ENCODE data around the gene FGFR2.

FGFR2 gene

DNA sequence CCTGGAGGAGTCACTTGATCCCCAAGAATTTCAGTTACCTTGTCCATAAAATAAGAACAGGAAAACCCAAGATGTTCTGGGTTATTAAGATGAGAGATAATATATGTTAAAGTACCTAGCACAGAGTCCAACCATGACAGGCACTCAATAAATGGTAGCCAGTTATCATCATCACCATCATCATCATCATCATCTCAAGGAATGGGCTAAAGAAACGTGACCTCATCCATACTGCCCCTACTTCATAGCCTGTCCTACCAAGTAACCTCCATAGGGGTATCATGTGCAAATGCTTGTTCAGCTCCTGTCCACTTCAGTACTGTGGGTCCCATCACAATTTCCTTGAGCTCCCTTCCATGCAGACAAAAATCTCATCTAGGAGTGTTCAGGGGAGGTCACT is 14.4 kb downstream of the FGFR2 start:
- Histone ChIP-seq H3K4me1 (ENCODE audit: insufficient read depth, low read length) (peaks cover 25% of the 10 kb centered on the region), H3K9me3 (ENCODE audit: control insufficient read depth, insufficient read depth, low read length) (no peaks in the 10 kb centered on the region), H3K9ac (ENCODE audit: low read depth, low read length) (no peak overlapping the region), H3K36me3 (ENCODE audit: insufficient read depth, low read length) (no peaks in the 10 kb centered on the region; the same call in 1 of the 2 replicates)

DNA sequence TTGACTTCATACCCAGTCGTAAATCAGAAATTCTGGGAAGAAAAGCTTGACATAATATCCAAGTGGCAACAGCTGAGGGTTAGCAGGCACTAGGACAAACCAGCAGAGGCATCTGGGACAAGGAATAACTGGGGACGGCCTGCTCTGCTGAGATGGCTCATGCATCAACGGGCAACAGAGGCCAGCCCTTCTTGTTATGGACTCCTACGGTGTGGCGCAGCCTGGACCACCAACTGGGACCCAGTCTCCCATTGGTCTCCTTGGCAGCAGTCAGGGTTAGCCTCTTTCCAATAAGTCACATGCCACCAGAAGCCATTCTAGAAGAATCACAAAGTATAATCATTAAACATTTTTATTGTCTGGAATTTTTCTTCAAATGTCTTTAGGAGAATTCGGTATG is 15.0 kb downstream of the FGFR2 start:
- Histone ChIP-seq H3K4me1 (ENCODE audit: insufficient read depth, low read length) (peaks cover 31% of the 10 kb centered on the region), H3K9me3 (ENCODE audit: control insufficient read depth, insufficient read depth, low read length) (no peaks in the 10 kb centered on the region), H3K36me3 (ENCODE audit: insufficient read depth, low read length) (no peaks in the 10 kb centered on the region; the same call in 1 of the 2 replicates), H3K9ac (ENCODE audit: low read depth, low read length) (no peak overlapping the region)

DNA sequence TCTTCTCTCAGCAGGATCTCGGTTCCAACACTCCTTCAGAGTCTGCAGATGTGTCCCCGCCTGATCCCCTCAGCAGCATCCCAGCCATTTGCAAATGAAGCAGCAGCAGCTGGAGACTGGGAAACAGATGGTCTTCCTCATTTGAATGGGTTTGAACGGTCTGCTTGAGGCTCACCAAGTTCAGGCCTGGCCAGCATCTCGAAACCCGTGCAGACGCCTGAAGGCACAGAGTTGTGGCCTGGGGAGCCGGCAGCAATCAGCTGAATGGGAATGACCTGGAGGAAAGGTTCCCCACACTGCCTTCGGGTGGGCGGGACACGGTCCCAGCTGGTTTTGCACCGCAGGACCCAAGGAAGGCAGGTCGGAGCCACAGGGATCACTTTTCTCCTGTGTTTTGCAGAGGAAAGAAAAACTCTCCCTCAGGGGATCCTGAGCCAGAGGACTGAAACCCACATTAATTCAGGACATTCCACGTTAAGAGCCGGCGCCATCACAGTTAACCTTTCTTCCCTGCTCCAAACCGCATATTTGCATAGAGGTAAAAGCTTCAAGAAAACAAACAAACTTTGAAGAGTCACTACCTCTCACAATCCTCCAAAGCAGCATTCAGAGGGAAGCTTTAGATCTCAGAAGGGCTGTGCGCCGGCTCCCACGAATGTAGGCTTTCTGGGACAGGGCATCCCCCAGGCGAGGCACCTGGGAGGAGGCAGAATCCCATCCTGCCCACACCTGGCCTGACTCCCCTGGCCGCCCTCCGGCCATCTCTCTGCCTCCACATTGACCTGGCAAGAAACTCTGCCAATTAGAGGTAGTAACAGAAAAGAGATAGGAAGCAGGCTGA is 17.7 kb downstream of the FGFR2 start:
- Histone ChIP-seq H3K4me1 (ENCODE audit: insufficient read depth, low read length) (peaks cover 47% of the 10 kb centered on the region), H3K9ac (ENCODE audit: low read depth, low read length) (0 out of 2 replicates have a peak overlapping the region, but pooled peaks have one; percentile 6)

DNA sequence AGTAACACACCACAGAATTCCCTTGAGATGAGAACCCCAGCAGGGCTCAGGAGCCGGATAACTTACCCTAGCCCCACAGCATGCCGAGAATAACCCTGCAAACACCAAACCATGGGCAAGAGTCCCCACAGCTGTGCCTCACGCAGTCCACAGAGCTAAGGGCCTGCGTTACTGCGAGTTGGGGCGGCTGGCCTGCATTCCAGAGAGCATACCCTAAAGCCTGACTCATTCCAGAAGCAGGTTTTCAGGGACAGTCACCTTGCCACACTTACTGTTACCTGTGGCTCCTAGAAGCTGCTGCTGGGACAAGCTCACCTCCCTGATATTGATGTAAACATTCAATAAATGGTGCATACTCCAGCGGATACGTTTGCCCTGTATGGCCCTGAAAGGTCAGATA is 18.6 kb downstream of the FGFR2 start:
- Histone ChIP-seq H3K9ac (ENCODE audit: low read depth, low read length) (no peak overlapping the region), H3K9me3 (ENCODE audit: control insufficient read depth, insufficient read depth, low read length) (no peaks in the 10 kb centered on the region), H3K36me3 (ENCODE audit: insufficient read depth, low read length) (no peaks in the 10 kb centered on the region), H3K4me1 (ENCODE audit: insufficient read depth, low read length) (peaks cover 54% of the 10 kb centered on the region)

More for the DNA sequence above, 17.7 kb downstream of the FGFR2 start:
- H3K9me3 ChIP-seq (ENCODE audit: control insufficient read depth, insufficient read depth, low read length) = no peaks in the 10 kb centered on the region
- H3K36me3 ChIP-seq (ENCODE audit: insufficient read depth, low read length) = no peaks in the 10 kb centered on the region

DNA sequence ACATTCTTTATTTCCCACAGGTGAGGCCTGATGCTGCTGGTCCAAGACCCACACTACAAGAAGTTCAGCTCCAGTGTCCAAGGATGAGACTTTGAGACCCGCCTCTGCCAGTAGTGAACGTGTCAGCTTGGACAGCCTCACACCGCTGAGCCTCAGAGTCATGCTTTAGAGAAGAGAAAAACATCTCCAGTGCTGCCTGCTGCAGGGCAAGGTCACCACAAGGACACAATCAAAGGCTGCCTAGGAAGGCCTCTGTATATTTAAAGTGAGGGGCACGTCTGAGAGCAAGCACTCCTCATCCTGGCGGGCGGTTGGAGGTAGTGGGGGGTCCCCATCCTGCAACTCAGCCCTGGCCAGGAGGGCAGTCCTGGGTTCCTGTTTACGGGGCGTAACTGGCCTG is 19.3 kb downstream of the FGFR2 start:
- peaks cover 56% of the 10 kb centered on the region for H3K4me1 ChIP-seq (ENCODE audit: insufficient read depth, low read length)
- H3K36me3 ChIP-seq (ENCODE audit: insufficient read depth, low read length) = no peaks in the 10 kb centered on the region
- H3K9ac ChIP-seq (ENCODE audit: low read depth, low read length) = no peak overlapping the region
- H3K9me3 ChIP-seq (ENCODE audit: control insufficient read depth, insufficient read depth, low read length) = no peaks in the 10 kb centered on the region

DNA sequence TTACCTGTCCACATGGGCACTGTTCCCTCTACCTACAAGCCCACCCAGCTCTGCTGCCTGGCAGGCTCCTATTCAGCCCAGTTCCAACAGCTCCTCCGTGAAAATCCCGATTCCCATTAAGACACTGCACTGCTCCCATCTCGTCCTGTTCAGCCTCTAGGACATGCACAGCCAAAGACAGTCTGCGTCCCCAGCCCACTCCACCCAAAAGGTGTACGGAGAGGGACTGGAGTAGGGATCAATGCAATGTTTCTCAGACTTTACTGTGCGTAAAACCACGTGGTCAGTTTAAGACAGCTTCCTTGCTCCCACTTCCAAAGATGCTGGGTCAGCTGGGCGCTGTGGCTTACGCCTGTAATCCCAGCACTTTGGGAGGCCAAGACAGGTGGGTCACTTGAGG is 19.9 kb downstream of the FGFR2 start:
- Histone ChIP-seq H3K36me3 (ENCODE audit: insufficient read depth, low read length) (no peaks in the 10 kb centered on the region), H3K9ac (ENCODE audit: low read depth, low read length) (no peak overlapping the region), H3K4me1 (ENCODE audit: insufficient read depth, low read length) (peaks cover 62% of the 10 kb centered on the region), H3K9me3 (ENCODE audit: control insufficient read depth, insufficient read depth, low read length) (no peaks in the 10 kb centered on the region)

DNA sequence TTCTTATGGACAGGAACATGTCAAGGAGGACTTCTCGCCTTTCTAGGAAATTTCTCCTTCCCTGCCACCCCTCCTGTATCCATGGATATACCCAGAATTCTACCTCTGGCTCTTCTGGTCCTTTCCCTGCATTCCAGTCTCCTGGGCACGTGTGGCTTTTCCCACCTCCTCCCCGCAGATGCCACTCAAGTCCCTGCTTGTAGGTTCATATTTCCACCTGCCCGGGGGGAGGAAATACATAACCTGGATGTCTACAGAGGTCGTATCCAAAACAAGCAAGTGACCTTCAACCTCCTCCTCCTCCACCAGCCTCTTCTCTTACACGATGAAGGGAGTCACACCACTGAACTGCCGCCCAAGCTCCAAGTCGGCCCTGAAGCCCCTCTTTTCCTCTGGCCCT is 20.7 kb downstream of the FGFR2 start:
- Histone ChIP-seq H3K4me1 (ENCODE audit: insufficient read depth, low read length) (peaks cover 64% of the 10 kb centered on the region), H3K9me3 (ENCODE audit: control insufficient read depth, insufficient read depth, low read length) (no peaks in the 10 kb centered on the region), H3K36me3 (ENCODE audit: insufficient read depth, low read length) (no peaks in the 10 kb centered on the region), H3K9ac (ENCODE audit: low read depth, low read length) (no peak overlapping the region)

DNA sequence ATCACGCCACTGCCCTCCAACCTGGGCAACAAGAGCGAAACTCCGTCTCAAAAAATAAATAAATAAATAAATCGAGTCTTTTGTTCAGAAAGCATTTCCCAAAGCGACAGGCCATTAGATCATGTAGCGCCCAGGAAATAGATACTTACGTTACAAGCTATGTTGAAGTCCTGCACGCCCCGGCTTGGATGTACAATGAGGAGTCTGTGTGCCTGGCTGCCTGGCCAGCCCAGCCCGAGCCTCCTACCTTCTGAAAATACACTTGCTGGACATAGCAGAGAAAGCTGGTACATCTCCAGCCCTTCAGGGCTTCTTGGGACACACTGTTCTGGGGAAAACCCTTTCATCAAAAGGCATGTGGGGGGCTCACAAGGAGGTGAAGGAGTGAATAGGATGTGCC is 22.1 kb downstream of the FGFR2 start:
- peaks cover 60% of the 10 kb centered on the region for H3K4me1 ChIP-seq (ENCODE audit: insufficient read depth, low read length)
- H3K9me3 ChIP-seq (ENCODE audit: control insufficient read depth, insufficient read depth, low read length) = no peaks in the 10 kb centered on the region
- no peak overlapping the region for H3K9ac ChIP-seq (ENCODE audit: low read depth, low read length)
- no peaks in the 10 kb centered on the region for H3K36me3 ChIP-seq (ENCODE audit: insufficient read depth, low read length)

DNA sequence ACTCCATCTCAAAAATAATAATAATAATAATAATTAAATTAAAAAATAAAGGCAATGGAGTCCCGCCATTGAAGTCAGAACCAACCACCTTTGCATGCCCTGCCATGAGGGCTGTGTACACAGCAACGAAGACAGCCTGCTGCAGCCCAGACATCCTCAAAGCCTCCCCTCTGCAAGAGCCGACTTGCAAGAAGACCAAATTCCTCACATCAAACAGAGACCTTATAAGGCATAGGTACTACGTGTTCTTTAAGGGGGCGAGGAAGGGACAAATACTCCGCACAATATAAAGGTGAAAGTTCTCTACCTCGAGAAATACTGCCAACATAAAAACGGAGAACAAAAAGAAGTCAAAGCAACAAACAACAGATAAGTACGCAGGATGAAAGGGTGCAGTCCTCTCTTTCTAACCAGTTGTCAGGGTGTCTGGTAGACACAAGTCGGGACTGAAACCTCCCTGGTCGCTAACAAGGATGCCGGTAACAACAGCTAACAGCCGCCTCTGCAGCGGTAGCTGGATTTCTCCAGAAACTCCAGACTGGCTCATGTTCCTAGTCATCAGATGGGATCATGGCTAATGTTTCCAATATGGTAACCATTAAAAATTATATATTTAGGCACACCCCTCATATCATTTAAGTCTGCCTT is 23.6 kb downstream of the FGFR2 start:
- Histone ChIP-seq H3K9ac (ENCODE audit: low read depth, low read length) (no peak overlapping the region), H3K36me3 (ENCODE audit: insufficient read depth, low read length) (no peaks in the 10 kb centered on the region), H3K9me3 (ENCODE audit: control insufficient read depth, insufficient read depth, low read length) (no peaks in the 10 kb centered on the region), H3K4me1 (ENCODE audit: insufficient read depth, low read length) (peaks cover 63% of the 10 kb centered on the region)

DNA sequence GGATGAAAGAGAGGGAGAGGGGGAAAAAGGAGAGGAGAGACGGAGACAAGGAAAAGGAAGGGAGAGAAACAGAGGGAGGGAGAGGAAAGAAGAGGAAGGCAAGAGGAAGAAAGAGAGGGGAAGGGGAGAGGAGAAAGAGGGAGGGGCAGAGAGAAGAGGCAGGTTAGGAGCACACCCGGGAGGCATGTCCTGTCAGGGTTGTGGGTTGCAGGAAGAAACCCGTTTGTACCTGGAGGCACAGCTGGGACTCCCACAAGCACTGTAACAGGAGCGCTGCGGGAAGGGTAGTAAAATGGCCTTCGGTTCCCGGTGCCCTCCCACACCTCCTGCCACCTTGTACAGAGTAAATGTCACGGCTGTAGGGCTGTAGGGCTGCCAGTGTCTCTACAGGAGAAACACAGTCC is 24.7 kb downstream of the FGFR2 start:
- Histone ChIP-seq H3K9me3 (ENCODE audit: control insufficient read depth, insufficient read depth, low read length) (no peaks in the 10 kb centered on the region), H3K9ac (ENCODE audit: low read depth, low read length) (no peak overlapping the region), H3K4me1 (ENCODE audit: insufficient read depth, low read length) (peaks cover 52% of the 10 kb centered on the region), H3K36me3 (ENCODE audit: insufficient read depth, low read length) (no peaks in the 10 kb centered on the region)

DNA sequence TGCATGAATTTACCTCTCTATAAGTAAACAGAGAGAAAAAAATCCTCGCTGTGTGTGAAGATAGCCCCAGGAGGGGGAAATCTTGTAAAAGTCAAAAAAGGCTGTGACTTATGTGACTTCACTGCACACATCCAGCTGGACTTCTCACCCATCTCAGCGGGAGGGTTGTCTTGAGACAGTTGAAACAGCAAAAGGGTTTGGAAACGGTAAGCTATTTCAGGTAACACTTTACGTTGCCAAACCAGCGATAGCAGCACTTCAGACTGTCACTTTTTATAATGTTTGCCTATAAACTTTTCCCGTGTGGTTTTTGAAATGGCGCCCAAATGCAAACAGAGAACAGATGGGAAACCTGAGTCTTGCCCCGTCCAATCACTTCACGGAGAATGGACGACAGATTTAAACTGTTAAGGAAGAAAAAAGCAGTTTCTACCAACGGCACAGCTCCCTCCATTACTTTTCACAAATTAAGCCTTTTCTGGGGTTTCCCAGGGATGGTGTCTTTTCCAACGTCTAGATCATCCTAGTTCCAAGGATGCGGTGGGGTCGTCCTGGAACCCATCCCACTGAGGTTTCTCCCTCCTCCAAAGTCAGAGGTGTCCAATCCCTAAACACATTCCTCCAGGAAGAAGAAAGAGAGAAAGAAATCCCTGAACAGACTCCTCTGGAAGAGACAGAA is 25.2 kb downstream of the FGFR2 start:
- peaks cover 47% of the 10 kb centered on the region for H3K4me1 ChIP-seq (ENCODE audit: insufficient read depth, low read length)
- no peaks in the 10 kb centered on the region for H3K36me3 ChIP-seq (ENCODE audit: insufficient read depth, low read length)
- H3K9me3 ChIP-seq (ENCODE audit: control insufficient read depth, insufficient read depth, low read length) = no peaks in the 10 kb centered on the region
- no peak overlapping the region for H3K9ac ChIP-seq (ENCODE audit: low read depth, low read length)

DNA sequence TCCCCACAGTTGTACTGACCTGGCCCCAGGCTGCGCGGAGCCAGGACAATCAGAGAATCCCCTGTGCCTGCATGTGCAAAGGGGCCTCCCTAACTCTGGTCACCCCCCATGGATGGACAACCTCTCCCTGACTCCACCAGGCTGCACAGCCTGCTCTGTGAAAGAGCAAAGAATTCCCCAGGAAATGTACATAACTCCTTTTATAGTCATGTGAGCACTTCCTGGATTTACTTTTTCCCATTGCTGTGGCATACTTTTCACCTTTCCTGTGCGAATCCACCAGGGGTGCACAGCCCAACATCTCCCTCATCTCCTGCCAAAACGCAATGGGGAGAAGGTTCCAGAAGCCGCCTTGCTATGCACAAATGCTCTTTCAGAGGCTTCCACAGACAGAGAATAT is 27.9 kb downstream of the FGFR2 start:
- H3K36me3 ChIP-seq (ENCODE audit: insufficient read depth, low read length) = peaks cover 2% of the 10 kb centered on the region; the same call in 1 of the 2 replicates
- peaks cover 36% of the 10 kb centered on the region for H3K4me1 ChIP-seq (ENCODE audit: insufficient read depth, low read length)
- H3K9ac ChIP-seq (ENCODE audit: low read depth, low read length) = no peak overlapping the region
- H3K9me3 ChIP-seq (ENCODE audit: control insufficient read depth, insufficient read depth, low read length) = no peaks in the 10 kb centered on the region

DNA sequence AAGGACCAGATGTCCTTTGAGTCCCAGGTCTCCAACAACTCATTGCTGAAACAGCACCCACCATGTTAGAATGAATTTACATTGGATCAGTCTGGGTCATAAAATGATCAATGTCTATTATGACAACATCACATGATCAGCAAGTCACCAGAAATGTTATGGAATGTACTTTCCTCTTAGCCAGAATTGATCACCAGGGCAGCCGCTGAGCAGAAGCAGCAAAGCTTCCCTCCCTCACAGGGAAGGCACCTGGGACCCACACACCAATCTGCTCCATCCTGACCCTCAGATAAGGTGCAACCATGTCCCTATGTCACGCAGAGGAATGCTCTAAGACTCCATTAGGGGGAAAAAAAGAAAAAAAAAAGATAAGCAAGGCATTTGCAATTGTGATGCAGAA is 30.0 kb downstream of the FGFR2 start:
- Histone ChIP-seq H3K4me1 (ENCODE audit: insufficient read depth, low read length) (peaks cover 21% of the 10 kb centered on the region), H3K9me3 (ENCODE audit: control insufficient read depth, insufficient read depth, low read length) (no peaks in the 10 kb centered on the region), H3K9ac (ENCODE audit: low read depth, low read length) (no peak overlapping the region), H3K36me3 (ENCODE audit: insufficient read depth, low read length) (peaks cover 2% of the 10 kb centered on the region; the same call in 1 of the 2 replicates)

DNA sequence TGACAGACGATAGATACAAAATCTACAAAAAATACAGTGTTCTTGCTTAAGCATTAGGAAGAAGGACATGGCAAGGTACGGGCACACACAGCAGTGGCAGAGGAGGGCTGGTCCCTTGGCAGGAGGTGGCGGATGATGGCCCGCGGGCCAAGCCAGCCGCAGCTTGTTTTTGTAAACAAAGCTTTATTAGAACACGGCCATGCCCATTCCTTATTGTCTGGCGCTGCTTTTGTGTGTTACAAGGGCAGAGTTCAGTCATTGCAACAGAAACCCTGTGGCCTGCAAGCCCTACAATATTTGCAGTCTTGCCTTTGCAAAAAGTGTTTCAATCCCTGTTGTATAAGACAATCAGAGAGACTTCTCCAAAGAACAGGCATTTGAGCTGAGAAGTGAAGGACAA is 30.7 kb downstream of the FGFR2 start:
- Histone ChIP-seq H3K4me1 (ENCODE audit: insufficient read depth, low read length) (peaks cover 16% of the 10 kb centered on the region), H3K9me3 (ENCODE audit: control insufficient read depth, insufficient read depth, low read length) (no peaks in the 10 kb centered on the region), H3K9ac (ENCODE audit: low read depth, low read length) (no peak overlapping the region), H3K36me3 (ENCODE audit: insufficient read depth, low read length) (peaks cover 2% of the 10 kb centered on the region; the same call in 1 of the 2 replicates)
